ENCODE measurements around the gene PANK2. TPM values are rescaled to one million over a fixed set of nuclear protein-coding genes. Genes with fewer than 3 reads are reported as not detected.

The PANK2 gene
- total RNA-seq, 1 donor from 2014 or later: 59.3 TPM

DNA sequence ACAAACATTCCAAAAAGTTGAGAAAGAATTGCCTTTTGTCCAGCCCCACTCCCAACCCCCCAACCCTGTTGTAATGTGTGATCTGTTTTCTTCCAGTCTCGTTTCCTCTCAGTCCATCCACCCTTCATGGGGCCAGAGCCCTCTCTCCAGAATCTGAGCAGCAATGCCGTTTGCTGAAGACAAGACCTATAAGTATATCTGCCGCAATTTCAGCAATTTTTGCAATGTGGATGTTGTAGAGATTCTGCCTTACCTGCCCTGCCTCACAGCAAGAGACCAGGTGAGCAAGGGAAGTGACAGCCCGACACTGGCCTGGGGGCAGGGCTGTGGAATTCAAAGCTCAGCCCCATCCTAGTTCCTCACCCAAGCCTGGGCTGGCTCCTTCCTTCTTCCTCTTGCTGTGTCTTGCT is 34.7 kb upstream of the PANK2 start:
- Mint-ChIP-seq H3K4me1 (ENCODE audit: low read depth, unreplicated experiment) (peaks cover 2% of the 10 kb centered on the region), H3K9me3 (ENCODE audit: unreplicated experiment) (no peaks in the 10 kb centered on the region), H3K27me3 (ENCODE audit: low read depth, unreplicated experiment) (no peaks in the 10 kb centered on the region), H3K36me3 (ENCODE audit: low read depth, unreplicated experiment) (peaks cover 8% of the 10 kb centered on the region), H3K27ac (ENCODE audit: unreplicated experiment) (no peak overlapping the region), H3K4me3 (ENCODE audit: unreplicated experiment) (no peak overlapping the region)
- peaks cover 10% of the 10 kb centered on the region for H3K36me3 ChIP-seq (ENCODE audit: insufficient read depth, low read length)
- no peak overlapping the region for H3K27ac ChIP-seq (ENCODE audit: low read depth, low read length)
- H4K20me1 ChIP-seq (ENCODE audit: insufficient read depth, low read length): peaks cover 25% of the 10 kb centered on the region
- DNase-seq (ENCODE audit: low read depth) (no peak), FAIRE-seq (no peak)
- H3K4me3 ChIP-seq (ENCODE audit: insufficient read depth, low read depth, low read length): no peak overlapping the region
- H3K4me2 ChIP-seq (ENCODE audit: low read length): no peak overlapping the region
- peaks cover 13% of the 10 kb centered on the region for H3K79me2 ChIP-seq (ENCODE audit: insufficient read depth, low read length)
- TF ChIP-seq, protein P1, sequence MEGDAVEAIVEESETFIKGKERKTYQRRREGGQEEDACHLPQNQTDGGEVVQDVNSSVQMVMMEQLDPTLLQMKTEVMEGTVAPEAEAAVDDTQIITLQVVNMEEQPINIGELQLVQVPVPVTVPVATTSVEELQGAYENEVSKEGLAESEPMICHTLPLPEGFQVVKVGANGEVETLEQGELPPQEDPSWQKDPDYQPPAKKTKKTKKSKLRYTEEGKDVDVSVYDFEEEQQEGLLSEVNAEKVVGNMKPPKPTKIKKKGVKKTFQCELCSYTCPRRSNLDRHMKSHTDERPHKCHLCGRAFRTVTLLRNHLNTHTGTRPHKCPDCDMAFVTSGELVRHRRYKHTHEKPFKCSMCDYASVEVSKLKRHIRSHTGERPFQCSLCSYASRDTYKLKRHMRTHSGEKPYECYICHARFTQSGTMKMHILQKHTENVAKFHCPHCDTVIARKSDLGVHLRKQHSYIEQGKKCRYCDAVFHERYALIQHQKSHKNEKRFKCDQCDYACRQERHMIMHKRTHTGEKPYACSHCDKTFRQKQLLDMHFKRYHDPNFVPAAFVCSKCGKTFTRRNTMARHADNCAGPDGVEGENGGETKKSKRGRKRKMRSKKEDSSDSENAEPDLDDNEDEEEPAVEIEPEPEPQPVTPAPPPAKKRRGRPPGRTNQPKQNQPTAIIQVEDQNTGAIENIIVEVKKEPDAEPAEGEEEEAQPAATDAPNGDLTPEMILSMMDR (IDR thresholded peaks at IDR 0.05; ENCODE audit: insufficient read depth, low read depth, low read length): no peak
- no peak for TF ChIP-seq EZH2 (IDR thresholded peaks at IDR 0.05; ENCODE audit: insufficient read depth, low read length)
- H2AFZ ChIP-seq (ENCODE audit: low read depth, low read length): no peak overlapping the region
- no peak overlapping the region for H3K9ac ChIP-seq (ENCODE audit: low read length)
- no peaks in the 10 kb centered on the region for H3K9me3 ChIP-seq (ENCODE audit: insufficient read depth, low read depth, low read length)
- no peaks in the 10 kb centered on the region for H3K4me1 ChIP-seq (ENCODE audit: insufficient read depth, low read length)
- no peaks in the 10 kb centered on the region for H3K27me3 ChIP-seq (ENCODE audit: insufficient read depth, low read length)

DNA sequence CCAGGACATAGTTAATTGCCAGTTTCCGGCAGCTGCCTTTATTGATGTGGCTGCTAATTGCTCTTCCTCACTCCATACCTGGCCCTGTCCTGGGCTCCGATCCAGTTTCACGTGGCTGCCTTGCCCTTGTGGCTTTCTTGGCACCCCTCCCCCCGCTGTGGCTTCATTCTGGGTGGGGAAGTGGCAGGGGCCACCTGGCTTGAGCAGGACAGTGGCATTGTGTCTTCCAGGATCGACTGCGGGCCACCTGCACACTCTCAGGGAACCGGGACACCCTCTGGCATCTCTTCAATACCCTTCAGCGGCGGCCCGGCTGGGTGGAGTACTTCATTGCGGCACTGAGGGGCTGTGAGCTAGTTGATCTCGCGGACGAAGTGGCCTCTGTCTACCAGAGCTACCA is 31.8 kb upstream of the PANK2 start:
- H3K27me3 ChIP-seq (ENCODE audit: insufficient read depth, low read length): no peaks in the 10 kb centered on the region
- Mint-ChIP-seq H3K27ac (ENCODE audit: unreplicated experiment) (no peak overlapping the region), H3K27me3 (ENCODE audit: low read depth, unreplicated experiment) (no peaks in the 10 kb centered on the region), H3K9me3 (ENCODE audit: unreplicated experiment) (no peaks in the 10 kb centered on the region), H3K4me3 (ENCODE audit: unreplicated experiment) (no peak overlapping the region), H3K36me3 (ENCODE audit: low read depth, unreplicated experiment) (peaks cover 18% of the 10 kb centered on the region), H3K4me1 (ENCODE audit: low read depth, unreplicated experiment) (no peaks in the 10 kb centered on the region)
- peaks cover 22% of the 10 kb centered on the region for H4K20me1 ChIP-seq (ENCODE audit: insufficient read depth, low read length)
- FAIRE-seq: no peak
- H3K4me3 ChIP-seq (ENCODE audit: insufficient read depth, low read depth, low read length): no peak overlapping the region
- no peak for DNase-seq (ENCODE audit: low read depth)
- H3K9ac ChIP-seq (ENCODE audit: low read length): no peak overlapping the region
- H3K4me1 ChIP-seq (ENCODE audit: insufficient read depth, low read length): no peaks in the 10 kb centered on the region
- H3K9me3 ChIP-seq (ENCODE audit: insufficient read depth, low read depth, low read length): peaks cover 5% of the 10 kb centered on the region
- TF ChIP-seq, protein P1 (IDR thresholded peaks at IDR 0.05; ENCODE audit: insufficient read depth, low read depth, low read length): no peak
- TF ChIP-seq EZH2 (IDR thresholded peaks at IDR 0.05; ENCODE audit: insufficient read depth, low read length): no peak
- H3K4me2 ChIP-seq (ENCODE audit: low read length): no peak overlapping the region
- no peak overlapping the region for H3K27ac ChIP-seq (ENCODE audit: low read depth, low read length)
- H3K79me2 ChIP-seq (ENCODE audit: insufficient read depth, low read length): peaks cover 1% of the 10 kb centered on the region
- H2AFZ ChIP-seq (ENCODE audit: low read depth, low read length): no peak overlapping the region
- H3K36me3 ChIP-seq (ENCODE audit: insufficient read depth, low read length): peaks cover 19% of the 10 kb centered on the region

DNA sequence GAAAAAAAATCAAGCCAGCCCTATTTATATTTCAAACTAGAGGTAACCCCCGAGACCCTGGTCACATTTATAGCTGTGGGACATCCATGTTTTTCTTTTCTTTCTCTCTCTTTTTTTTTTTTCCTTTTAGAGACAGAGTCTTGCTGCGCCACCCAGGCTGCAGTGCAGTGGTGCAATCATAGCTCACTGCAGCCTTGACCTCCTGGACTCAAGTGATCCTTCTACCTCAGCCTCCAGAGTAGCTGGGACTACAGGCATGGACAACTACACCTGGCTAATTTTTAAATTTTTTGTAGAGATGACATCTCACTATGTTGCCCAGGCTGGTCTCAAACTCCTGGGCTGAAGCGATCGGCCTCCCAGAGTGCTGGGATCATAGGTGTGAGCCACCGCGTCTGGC is 30.5 kb upstream of the PANK2 start:
- FAIRE-seq (no peak), DNase-seq (ENCODE audit: low read depth) (no peak)
- H3K27me3 Mint-ChIP-seq (ENCODE audit: low read depth, unreplicated experiment): no peaks in the 10 kb centered on the region
- Histone ChIP-seq H3K4me2 (ENCODE audit: low read length) (no peak overlapping the region), H3K4me3 (ENCODE audit: insufficient read depth, low read depth, low read length) (no peak overlapping the region), H3K27me3 (ENCODE audit: insufficient read depth, low read length) (no peaks in the 10 kb centered on the region), H3K9ac (ENCODE audit: low read length) (no peak overlapping the region), H4K20me1 (ENCODE audit: insufficient read depth, low read length) (peaks cover 26% of the 10 kb centered on the region), H2AFZ (ENCODE audit: low read depth, low read length) (no peak overlapping the region), H3K79me2 (ENCODE audit: insufficient read depth, low read length) (no peaks in the 10 kb centered on the region), H3K9me3 (ENCODE audit: insufficient read depth, low read depth, low read length) (peaks cover 5% of the 10 kb centered on the region), H3K36me3 (ENCODE audit: insufficient read depth, low read length) (peaks cover 32% of the 10 kb centered on the region), H3K27ac (ENCODE audit: low read depth, low read length) (no peak overlapping the region), H3K4me1 (ENCODE audit: insufficient read depth, low read length) (no peaks in the 10 kb centered on the region)
- H3K36me3 Mint-ChIP-seq (ENCODE audit: low read depth, unreplicated experiment): peaks cover 31% of the 10 kb centered on the region
- no peaks in the 10 kb centered on the region for H3K4me1 Mint-ChIP-seq (ENCODE audit: low read depth, unreplicated experiment)
- no peak overlapping the region for H3K27ac Mint-ChIP-seq (ENCODE audit: unreplicated experiment)
- no peak for TF ChIP-seq EZH2 (IDR thresholded peaks at IDR 0.05; ENCODE audit: insufficient read depth, low read length)
- TF ChIP-seq, protein P1 (IDR thresholded peaks at IDR 0.05; ENCODE audit: insufficient read depth, low read depth, low read length): no peak
- no peak overlapping the region for H3K4me3 Mint-ChIP-seq (ENCODE audit: unreplicated experiment)
- no peaks in the 10 kb centered on the region for H3K9me3 Mint-ChIP-seq (ENCODE audit: unreplicated experiment)
